C4-2B (cell line): ENCODE measurements around the gene S1PR1.
"Not testable (repeated sequence)": the region's sequence is repeated elsewhere in the genome, so short reads cannot be mapped to it uniquely, and the experiment has no call there.

Experiments used
- H3K27ac ChIP-seq: fragments of 450-650 bp; 2 replicates; pipeline ENCODE4 v1.5.1; 2017
- CTCF ChIP-seq: fragments of 450-650 bp; conservative IDR thresholded peaks from 2 replicates; pipeline ENCODE4 v1.5.1; 2017; ENCODE audit warnings: mild to moderate bottlenecking
- ZFX ChIP-seq: fragments of 450-650 bp; IDR thresholded peaks from 2 replicates; pipeline ENCODE4 v1.6.1; 2017

Gene S1PR1

GRCh38 chr1:101215363-101216011, 21.3 kb upstream of the S1PR1 start:
- no peak overlapping the region for H3K27ac ChIP-seq
- TF ChIP-seq CTCF (no peak), ZFX (no peak)

- TF ChIP-seq ZFX (no peak), CTCF (no peak)
- no peak overlapping the region for H3K27ac ChIP-seq
These were observed 20.2 kb upstream of the S1PR1 start for GRCh38 chr1:101216623-101217022.

- no peak for TF ChIP-seq CTCF
- no peak for TF ChIP-seq ZFX
- H3K27ac ChIP-seq, result no peak overlapping the region
These were observed 19.7 kb upstream of the S1PR1 start for GRCh38 chr1:101217148-101217547.

GRCh38 chr1:101218968-101219367, 17.9 kb upstream of the S1PR1 start:
- H3K27ac ChIP-seq, result not testable (repeated sequence)

GRCh38 chr1:101219924-101220870, 16.6 kb upstream of the S1PR1 start:
- no peak for TF ChIP-seq ZFX
- no peak for TF ChIP-seq CTCF
- peak overlapping the region; percentile 46 for H3K27ac ChIP-seq

GRCh38 chr1:101220906-101221305, 15.9 kb upstream of the S1PR1 start:
- H3K27ac ChIP-seq, result no peak overlapping the region
- TF ChIP-seq ZFX (no peak), CTCF (no peak)

- no peak for TF ChIP-seq CTCF
- no peak for TF ChIP-seq ZFX
- no peak overlapping the region for H3K27ac ChIP-seq
These were observed 14.8 kb upstream of the S1PR1 start for GRCh38 chr1:101221945-101222429.
